HepG2 (cell line): ENCODE data around the gene TRIM67. TPM values are rescaled to one million over a fixed set of nuclear protein-coding genes. Genes with fewer than 3 reads are reported as not detected.

Source experiments
- ATF7 ChIP-seq, 2 experiments: fragments of 450-650 bp in 1 of 2; sonication (generic) in 1 of 2; formaldehyde crosslinking in 1 of 2; IDR thresholded peaks; 2 replicates each; pipeline versions ENCODE4 v1.4.0 to v1.6.1; 2016 to 2020; ENCODE audit warnings: antibody characterized with exemption in 1 of 2, mild to moderate bottlenecking in 1 of 2, missing genetic modification reagents in 1 of 2
- CHD2 ChIP-seq: IDR thresholded peaks from 2 replicates; pipeline ENCODE4 v1.6.1; 2011; ENCODE audit warnings: low read depth, low read length, improper control_type of control experiment
- FOXA3 ChIP-seq: IDR thresholded peaks from 2 replicates; pipeline ENCODE4 v1.6.1; 2016; ENCODE audit warnings: missing genetic modification reagents, missing compliant biosample characterization
- GTF2F1 ChIP-seq: fragments of 150-350 bp; IDR thresholded peaks from 2 replicates; pipeline ENCODE4 v1.6.1; 2014; ENCODE audit warnings: low read length
- KMT2B ChIP-seq: IDR thresholded peaks from 2 replicates; pipeline ENCODE4 v1.6.1; 2016; ENCODE audit warnings: missing genetic modification reagents, missing compliant biosample characterization
- NFKBIZ ChIP-seq: IDR thresholded peaks from 2 replicates; pipeline ENCODE4 v1.6.1; 2018; ENCODE audit warnings: missing genetic modification reagents, missing compliant biosample characterization
- SIN3B ChIP-seq: fragments of 150-350 bp; IDR thresholded peaks from 2 replicates; pipeline ENCODE4 v1.6.1; 2014; ENCODE audit warnings: low read length
- ZMAT3 ChIP-seq: sonication (generic); formaldehyde crosslinking; conservative IDR thresholded peaks from 2 replicates; pipeline ENCODE4 v1.7.0; 2021; ENCODE audit warnings: missing genetic modification reagents
- ZMYM4 ChIP-seq: sonication (generic); formaldehyde crosslinking; IDR thresholded peaks from 2 replicates; pipeline ENCODE4 v1.8.1; 2023; ENCODE audit warnings: mild to moderate bottlenecking, missing genetic modification reagents
- ZNF607 ChIP-seq: sonication (generic); formaldehyde crosslinking; IDR thresholded peaks from 2 replicates; pipeline ENCODE4 v1.5.1; 2020; ENCODE audit warnings: missing genetic modification reagents, mild to moderate bottlenecking, borderline replicate concordance
- ZNF747 ChIP-seq: sonication (generic); formaldehyde crosslinking; IDR thresholded peaks from 2 replicates; pipeline ENCODE4 v1.8.1; 2023; ENCODE audit warnings: missing genetic modification reagents, mild to moderate bottlenecking, borderline replicate concordance
- ZNF775 ChIP-seq: sonication (generic); formaldehyde crosslinking; IDR thresholded peaks from 2 replicates; pipeline ENCODE4 v1.4.0; 2020; ENCODE audit warnings: missing genetic modification reagents, mild to moderate bottlenecking, moderate library complexity, borderline replicate concordance
- ZNF781 ChIP-seq: sonication (generic); formaldehyde crosslinking; IDR thresholded peaks from 2 replicates; pipeline ENCODE4 v1.5.1; 2020; ENCODE audit warnings: borderline replicate concordance, mild to moderate bottlenecking, missing genetic modification reagents; ENCODE audit errors: not compliant biosample characterization
- polyA plus RNA-seq, 8 experiments: library from polyadenylated mRNA; depleted of rRNA in 3 of 8; stranded (reverse) in 7 of 8; unstranded in 1 of 8; fragments of >200 nt; fragmentation: Illumina TruSeq in 4 of 8; extraction: Trizol in 4 of 8; gene quantifications; 2 replicates each; pipeline versions ENCODE4 v1.2.1 to v1.2.3, GENCODE V29; 2011 to 2016; ENCODE audit warnings: low read depth in 4 of 8, missing spikeins in 1 of 8, mixed read lengths in 1 of 8; ENCODE audit not compliant: insufficient read depth in 1 of 8
- total RNA-seq, 5 experiments: library from RNA; depleted of rRNA; stranded (reverse); fragments of >200 nt; fragmentation: Illumina TruSeq; extraction: Trizol; gene quantifications; 2 replicates each; pipeline ENCODE4 v1.2.3, GENCODE V29; 2016; ENCODE audit warnings: low read depth in 1 of 5
- TF ChIP-seq, protein P1 (sequence below): sonication (generic); formaldehyde crosslinking; IDR thresholded peaks from 2 replicates; pipeline ENCODE4 v1.5.1; 2020; ENCODE audit warnings: missing genetic modification reagents, mild to moderate bottlenecking, borderline replicate concordance
- TF ChIP-seq, protein P2 (sequence below): sonication (generic); formaldehyde crosslinking; IDR thresholded peaks from 2 replicates; pipeline ENCODE4 v1.4.0; 2020; ENCODE audit warnings: missing genetic modification reagents
- TF ChIP-seq, protein P3 (sequence below): IDR thresholded peaks from 2 replicates; pipeline ENCODE4 v1.4.0; 2020; ENCODE audit warnings: mild to moderate bottlenecking, missing genetic modification reagents
- TF ChIP-seq, protein P4 (sequence below): IDR thresholded peaks from 2 replicates; pipeline ENCODE4 v1.6.1; 2016; ENCODE audit warnings: missing biosample characterization, missing genetic modification reagents, low read depth
- TF ChIP-seq, protein P5 (sequence below): sonication (generic); formaldehyde crosslinking; IDR thresholded peaks from 2 replicates; pipeline ENCODE4 v1.9.0; 2021; ENCODE audit warnings: missing genetic modification reagents, borderline replicate concordance

TRIM67 gene
- total and polyA plus RNA-seq, 2 of the 13 experiments (the other 11 are each of a cell fraction or from before 2014, with no cell fraction given): not detected

DNA sequence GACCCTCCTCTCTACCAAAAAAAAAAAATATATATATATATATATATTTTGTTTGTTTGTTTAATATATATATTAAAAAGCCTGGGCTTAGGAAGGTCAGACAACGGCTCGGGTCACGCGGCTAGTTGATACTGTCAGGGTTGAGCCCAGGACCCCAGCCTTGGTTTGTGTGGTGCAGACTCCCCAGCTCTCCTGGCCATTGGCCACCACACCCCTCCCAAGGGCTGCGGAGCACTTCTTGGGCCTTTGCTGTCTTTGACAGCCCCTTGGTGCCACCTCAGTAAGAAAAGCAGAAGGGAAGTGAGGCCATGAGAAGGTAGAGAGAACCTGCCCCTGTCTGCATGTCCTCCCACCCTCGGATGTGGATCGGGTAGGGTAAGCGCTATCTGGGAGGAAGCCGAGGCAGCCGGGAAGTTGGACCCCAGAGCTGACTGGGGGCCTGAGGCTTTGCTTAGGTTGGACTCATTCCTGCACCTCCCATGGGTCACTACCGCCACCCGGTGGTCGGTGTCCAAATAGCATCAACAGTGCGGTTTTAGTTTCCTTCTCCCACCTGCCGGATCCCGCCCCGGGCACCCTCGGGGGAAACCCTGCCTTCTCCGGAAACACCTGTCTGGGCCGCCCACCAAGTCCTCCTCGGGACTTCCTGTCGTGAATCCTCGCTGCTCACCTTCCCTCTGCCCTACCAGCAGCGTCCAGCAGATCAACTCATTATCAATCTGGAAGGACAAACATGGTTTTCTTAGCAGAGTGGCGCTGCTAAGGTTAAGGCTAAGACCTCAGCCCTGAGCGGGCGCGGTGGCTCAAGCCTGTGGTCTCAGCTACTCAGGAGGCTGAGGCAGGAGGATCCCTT, 49.4 kb downstream of the TRIM67 start (continued):
- no peak for TF ChIP-seq ATF7 (IDR thresholded peaks at IDR 0.05)
- no peak for TF ChIP-seq ATF7 (CRISPR knock-in tag; IDR thresholded peaks at IDR 0.05)
- TF ChIP-seq ZMYM4: peak; percentile 57; the same call in 1 of the 2 replicates
- TF ChIP-seq NFKBIZ: no peak
- no peak for TF ChIP-seq CHD2
- TF ChIP-seq, protein P1, sequence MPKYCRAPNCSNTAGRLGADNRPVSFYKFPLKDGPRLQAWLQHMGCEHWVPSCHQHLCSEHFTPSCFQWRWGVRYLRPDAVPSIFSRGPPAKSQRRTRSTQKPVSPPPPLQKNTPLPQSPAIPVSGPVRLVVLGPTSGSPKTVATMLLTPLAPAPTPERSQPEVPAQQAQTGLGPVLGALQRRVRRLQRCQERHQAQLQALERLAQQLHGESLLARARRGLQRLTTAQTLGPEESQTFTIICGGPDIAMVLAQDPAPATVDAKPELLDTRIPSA (CRISPR knock-in tag): no peak
- TF ChIP-seq FOXA3 (CRISPR knock-in tag): peak; percentile 57
- no peak for TF ChIP-seq KMT2B
- no peak for TF ChIP-seq GTF2F1
- TF ChIP-seq, protein P2, sequence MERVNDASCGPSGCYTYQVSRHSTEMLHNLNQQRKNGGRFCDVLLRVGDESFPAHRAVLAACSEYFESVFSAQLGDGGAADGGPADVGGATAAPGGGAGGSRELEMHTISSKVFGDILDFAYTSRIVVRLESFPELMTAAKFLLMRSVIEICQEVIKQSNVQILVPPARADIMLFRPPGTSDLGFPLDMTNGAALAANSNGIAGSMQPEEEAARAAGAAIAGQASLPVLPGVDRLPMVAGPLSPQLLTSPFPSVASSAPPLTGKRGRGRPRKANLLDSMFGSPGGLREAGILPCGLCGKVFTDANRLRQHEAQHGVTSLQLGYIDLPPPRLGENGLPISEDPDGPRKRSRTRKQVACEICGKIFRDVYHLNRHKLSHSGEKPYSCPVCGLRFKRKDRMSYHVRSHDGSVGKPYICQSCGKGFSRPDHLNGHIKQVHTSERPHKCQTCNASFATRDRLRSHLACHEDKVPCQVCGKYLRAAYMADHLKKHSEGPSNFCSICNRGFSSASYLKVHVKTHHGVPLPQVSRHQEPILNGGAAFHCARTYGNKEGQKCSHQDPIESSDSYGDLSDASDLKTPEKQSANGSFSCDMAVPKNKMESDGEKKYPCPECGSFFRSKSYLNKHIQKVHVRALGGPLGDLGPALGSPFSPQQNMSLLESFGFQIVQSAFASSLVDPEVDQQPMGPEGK: peak; percentile 65
- TF ChIP-seq ZNF747 (CRISPR knock-in tag): 0 out of 2 replicates have a peak, but pooled peaks have one; percentile 36
- TF ChIP-seq, protein P3, sequence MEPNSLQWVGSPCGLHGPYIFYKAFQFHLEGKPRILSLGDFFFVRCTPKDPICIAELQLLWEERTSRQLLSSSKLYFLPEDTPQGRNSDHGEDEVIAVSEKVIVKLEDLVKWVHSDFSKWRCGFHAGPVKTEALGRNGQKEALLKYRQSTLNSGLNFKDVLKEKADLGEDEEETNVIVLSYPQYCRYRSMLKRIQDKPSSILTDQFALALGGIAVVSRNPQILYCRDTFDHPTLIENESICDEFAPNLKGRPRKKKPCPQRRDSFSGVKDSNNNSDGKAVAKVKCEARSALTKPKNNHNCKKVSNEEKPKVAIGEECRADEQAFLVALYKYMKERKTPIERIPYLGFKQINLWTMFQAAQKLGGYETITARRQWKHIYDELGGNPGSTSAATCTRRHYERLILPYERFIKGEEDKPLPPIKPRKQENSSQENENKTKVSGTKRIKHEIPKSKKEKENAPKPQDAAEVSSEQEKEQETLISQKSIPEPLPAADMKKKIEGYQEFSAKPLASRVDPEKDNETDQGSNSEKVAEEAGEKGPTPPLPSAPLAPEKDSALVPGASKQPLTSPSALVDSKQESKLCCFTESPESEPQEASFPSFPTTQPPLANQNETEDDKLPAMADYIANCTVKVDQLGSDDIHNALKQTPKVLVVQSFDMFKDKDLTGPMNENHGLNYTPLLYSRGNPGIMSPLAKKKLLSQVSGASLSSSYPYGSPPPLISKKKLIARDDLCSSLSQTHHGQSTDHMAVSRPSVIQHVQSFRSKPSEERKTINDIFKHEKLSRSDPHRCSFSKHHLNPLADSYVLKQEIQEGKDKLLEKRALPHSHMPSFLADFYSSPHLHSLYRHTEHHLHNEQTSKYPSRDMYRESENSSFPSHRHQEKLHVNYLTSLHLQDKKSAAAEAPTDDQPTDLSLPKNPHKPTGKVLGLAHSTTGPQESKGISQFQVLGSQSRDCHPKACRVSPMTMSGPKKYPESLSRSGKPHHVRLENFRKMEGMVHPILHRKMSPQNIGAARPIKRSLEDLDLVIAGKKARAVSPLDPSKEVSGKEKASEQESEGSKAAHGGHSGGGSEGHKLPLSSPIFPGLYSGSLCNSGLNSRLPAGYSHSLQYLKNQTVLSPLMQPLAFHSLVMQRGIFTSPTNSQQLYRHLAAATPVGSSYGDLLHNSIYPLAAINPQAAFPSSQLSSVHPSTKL (CRISPR knock-in tag): peak; percentile 43; the same call in 1 of the 2 replicates
- TF ChIP-seq ZNF607 (CRISPR knock-in tag): no peak
- TF ChIP-seq, protein P4, sequence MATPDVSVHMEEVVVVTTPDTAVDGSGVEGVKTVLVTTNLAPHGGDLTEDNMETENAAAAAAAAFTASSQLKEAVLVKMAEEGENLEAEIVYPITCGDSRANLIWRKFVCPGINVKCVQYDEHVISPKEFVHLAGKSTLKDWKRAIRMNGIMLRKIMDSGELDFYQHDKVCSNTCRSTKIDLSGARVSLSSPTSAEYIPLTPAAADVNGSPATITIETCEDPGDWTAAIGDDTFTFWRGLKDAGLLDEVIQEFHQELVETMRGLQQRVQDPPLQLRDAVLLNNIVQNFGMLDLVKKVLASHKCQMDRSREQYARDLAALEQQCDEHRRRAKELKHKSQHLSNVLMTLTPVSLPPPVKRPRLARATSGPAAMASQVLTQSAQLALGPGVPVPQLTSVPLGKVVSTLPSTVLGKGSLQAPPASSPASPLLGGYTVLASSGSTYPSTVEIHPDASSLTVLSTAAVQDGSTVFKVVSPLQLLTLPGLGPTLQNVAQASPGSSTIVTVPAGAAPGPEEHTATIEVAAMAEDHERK (CRISPR knock-in tag): no peak
- TF ChIP-seq, protein P5, sequence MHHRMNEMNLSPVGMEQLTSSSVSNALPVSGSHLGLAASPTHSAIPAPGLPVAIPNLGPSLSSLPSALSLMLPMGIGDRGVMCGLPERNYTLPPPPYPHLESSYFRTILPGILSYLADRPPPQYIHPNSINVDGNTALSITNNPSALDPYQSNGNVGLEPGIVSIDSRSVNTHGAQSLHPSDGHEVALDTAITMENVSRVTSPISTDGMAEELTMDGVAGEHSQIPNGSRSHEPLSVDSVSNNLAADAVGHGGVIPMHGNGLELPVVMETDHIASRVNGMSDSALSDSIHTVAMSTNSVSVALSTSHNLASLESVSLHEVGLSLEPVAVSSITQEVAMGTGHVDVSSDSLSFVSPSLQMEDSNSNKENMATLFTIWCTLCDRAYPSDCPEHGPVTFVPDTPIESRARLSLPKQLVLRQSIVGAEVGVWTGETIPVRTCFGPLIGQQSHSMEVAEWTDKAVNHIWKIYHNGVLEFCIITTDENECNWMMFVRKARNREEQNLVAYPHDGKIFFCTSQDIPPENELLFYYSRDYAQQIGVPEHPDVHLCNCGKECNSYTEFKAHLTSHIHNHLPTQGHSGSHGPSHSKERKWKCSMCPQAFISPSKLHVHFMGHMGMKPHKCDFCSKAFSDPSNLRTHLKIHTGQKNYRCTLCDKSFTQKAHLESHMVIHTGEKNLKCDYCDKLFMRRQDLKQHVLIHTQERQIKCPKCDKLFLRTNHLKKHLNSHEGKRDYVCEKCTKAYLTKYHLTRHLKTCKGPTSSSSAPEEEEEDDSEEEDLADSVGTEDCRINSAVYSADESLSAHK (CRISPR knock-in tag): no peak
- TF ChIP-seq ZNF781 (CRISPR knock-in tag): no peak
- TF ChIP-seq SIN3B: no peak
- no peak for TF ChIP-seq ZNF775 (CRISPR knock-in tag)
- TF ChIP-seq ZMAT3: no peak
